GM18870 (cell line): ENCODE results near the gene DDX46.
"Not testable (repeated sequence)": the region's sequence is repeated elsewhere in the genome, so short reads cannot be mapped to it uniquely, and the experiment has no call there.

Experiments
- ATAC-seq: cut with Tn5 transposase; IDR thresholded peaks from one replicate; pipeline ENCODE4 v1.9.1; 2021; ENCODE audit warnings: moderate library complexity; ENCODE audit not compliant: unreplicated experiment

Gene DDX46

DNA sequence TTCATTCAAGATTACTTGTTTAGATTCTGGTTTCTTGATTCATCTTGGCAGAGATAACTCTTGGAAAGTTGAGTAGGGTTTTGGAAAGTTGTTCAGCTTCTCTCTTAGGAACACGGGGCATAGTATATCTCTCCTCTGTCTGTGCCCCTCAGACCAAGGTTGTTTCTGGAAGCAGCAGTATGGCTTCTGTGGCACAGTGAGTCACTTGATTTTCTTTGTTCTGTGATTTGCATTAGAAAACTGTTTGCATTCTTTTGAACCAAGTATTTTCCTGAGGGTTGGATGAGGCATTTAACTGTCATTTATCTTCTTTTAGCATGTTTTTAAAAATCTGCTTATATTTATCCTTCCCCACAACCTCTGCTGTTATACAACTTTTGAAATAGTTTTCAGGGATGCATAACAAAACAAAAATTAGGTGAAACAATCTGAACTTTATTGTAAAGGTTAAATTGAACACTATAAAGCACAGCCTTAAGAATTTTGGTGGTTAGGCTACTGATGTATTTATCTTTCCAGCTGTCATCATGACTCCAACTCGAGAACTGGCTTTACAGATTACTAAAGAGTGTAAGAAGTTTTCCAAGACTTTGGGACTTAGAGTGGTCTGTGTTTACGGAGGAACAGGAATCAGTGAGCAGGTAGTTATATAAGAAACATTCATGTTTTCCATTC, 26.5 kb downstream of the DDX46 start:
- no peak for ATAC-seq

DNA sequence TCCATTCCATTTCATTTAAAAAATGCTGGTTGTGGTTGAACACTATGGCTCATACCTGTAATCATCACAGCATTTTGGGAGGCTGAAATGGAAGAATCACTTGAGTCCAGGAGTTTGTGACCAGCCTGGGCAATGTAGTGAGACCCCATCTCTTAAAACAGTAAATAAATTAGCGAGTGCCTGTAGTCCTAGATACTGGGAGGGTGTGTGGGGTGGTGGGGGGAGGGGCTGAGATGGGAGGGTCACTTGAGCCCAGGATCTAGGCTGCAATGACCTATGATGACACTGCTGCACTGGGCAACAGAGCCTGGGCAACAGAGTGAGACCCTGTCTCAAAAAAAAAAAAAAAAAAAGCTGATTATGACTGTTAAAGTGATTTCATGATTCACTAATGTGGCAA, 29.1 kb downstream of the DDX46 start:
- ATAC-seq = no peak

DNA sequence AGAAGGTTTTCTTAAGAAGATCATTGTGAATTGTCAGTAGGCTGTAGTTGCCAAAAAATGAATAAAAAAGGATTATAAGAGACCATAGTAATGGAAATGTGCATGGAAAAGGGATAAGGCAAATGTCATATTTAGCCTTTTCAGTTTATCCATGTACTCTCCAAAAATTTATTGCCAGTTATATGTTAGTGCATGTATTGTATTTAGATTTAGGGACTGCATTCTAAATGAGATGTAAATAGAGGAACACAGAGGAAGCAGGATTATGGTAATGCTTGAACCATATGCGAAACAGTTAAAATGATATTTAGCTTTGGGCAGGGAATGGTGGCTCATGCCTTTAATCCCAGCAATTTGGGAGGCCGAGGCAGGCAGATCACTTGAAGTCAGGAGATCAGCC, 33.0 kb downstream of the DDX46 start:
- ATAC-seq = no peak

DNA sequence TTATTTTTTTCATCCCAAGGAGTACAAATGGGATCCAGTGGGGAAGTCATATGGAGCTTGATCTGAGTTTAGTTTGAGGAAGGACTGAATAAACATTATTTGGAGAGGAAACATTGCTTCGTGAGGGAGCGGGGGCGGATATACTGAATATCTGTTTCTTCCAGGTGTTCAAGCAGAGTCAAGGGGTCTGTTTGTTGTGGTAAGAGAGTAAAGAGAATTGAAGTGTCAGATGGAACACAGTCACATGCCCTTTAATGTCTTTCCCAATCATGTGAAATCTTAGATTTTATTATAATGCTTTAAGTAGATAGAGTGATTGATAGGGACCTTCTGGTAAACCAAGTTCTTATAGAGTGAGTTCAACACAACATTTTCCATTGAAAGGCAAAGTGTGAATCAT, 33.7 kb downstream of the DDX46 start:
- no peak for ATAC-seq

DNA sequence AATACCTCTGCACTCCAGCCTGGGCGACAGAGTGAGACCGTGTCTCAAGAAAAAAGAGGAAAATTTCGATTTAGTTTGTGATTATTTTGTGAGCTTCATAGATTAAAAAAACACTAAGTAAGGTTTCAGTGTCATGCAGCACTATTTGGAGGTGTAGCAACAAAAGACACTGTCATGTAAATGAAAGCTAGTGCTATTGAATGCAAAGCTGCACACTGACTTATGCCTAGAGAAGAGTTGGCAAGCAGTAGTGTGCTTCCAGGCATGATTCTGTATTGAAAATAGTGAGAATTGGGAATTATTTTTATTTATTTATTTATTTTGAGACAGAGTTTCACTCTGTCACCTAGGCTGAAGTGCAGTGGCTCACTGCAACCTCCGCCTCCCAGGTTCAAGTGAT, 34.5 kb downstream of the DDX46 start:
- no peak for ATAC-seq

- no peak for ATAC-seq
Measured at GRCh38 chr5:134794082-134794481, 35.5 kb downstream of the DDX46 start.

GRCh38 chr5:134794819-134795218, 36.2 kb downstream of the DDX46 start:
- no peak for ATAC-seq

- ATAC-seq = no peak
Measured at GRCh38 chr5:134798468-134798867, 39.9 kb downstream of the DDX46 start.

GRCh38 chr5:134803821-134804220, 45.2 kb downstream of the DDX46 start:
- ATAC-seq = no peak

DNA sequence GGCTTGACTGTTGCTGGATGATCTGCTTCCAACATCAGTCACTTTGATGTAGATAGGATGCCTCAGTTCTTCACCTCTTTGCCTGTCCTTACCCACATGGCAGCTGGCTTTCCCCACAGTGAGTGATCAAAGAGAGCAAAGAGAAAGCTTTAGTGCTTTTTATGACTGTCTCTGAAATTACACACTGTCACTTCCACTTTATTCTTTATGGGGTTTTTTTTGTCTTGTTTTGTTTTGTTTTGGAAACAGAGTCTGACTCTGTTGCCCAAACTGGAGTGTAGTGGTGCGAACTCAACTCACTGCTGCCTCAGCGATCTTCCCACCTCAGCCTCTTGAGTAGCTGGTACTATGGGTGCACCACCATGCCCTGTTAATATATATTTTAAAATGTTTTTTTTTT, 54.8 kb downstream of the DDX46 start:
- ATAC-seq = no peak

DNA sequence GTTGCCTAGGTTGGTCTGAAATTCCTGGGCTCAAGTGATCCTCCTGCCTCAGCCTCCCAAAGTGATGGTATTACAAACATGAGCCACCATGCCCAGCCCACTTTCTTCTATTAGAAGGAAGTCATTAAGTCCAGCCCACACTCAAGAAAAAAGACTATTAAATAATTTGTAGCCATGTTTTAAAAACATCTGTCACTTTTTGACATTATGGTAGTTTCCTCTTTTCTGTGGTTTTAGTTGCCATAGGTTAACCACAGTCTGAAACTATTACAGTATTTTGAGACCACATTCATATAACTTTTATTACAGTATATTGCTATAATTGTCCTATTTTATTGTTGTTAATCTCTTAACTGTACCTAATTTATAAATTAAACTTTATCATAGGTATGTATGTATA, 55.2 kb downstream of the DDX46 start:
- no peak for ATAC-seq

DNA sequence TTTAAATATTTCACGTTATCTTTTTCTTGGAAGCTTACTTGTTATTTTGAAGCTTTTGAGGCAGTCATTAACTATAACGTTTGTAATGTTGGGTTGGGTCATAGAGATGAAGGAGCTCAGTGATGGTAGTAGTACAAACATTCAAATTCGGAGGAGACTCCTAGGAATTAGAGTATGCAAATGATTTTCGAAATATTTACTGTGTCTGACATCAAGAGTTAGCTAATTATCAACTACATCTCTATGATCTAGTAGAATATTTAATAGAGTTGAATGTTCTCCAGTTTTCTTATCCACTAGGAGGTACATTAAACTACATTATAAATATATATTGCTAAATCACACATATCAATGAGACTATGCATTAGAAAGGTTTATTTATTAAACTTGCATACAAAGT, 58.4 kb downstream of the DDX46 start:
- ATAC-seq = no peak

DNA sequence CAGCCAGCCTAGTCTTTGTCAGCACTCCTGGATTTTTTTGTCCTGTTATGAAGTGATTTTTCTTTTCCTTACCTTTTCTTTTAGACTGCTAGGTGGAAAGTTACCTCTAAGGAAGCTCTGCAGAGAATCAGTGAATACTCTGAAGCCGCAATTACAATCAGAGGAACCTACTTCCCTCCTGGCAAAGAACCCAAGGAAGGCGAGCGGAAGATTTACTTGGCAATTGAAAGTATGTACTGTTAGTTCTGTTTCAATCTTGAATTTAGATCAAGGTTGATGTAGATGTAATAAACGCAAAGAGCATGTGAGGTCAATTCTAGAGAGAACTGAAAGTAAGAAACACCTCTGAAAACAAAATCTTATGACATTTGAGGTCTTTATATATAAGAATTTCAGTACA, 60.2 kb downstream of the DDX46 start:
- no peak for ATAC-seq

- ATAC-seq = no peak
Measured at GRCh38 chr5:134819407-134819963, 60.9 kb downstream of the DDX46 start.

DNA sequence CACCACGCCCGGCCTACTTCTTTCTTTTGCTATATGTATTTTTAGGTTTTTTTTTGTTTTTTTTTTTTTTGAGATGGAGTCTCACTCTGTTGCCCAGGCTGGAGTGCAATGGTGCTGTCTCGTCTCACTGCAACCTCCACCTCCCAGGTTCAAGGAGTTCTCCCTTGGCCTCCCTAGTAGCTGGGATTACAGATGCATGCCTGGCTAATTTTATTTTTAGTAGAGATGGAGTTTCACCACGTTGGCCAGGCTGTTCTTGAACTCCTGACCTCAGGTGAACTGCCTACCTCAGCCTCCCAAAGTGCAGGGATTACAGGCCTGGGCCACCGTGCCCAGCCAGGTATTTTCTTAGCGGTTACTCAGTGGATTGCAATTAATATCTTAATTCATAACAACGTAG, 63.3 kb downstream of the DDX46 start:
- no peak for ATAC-seq

- ATAC-seq = no peak
Measured at GRCh38 chr5:134824681-134825080, 66.1 kb downstream of the DDX46 start.

- no peak for ATAC-seq
Measured at GRCh38 chr5:134825212-134825611, 66.6 kb downstream of the DDX46 start.

DNA sequence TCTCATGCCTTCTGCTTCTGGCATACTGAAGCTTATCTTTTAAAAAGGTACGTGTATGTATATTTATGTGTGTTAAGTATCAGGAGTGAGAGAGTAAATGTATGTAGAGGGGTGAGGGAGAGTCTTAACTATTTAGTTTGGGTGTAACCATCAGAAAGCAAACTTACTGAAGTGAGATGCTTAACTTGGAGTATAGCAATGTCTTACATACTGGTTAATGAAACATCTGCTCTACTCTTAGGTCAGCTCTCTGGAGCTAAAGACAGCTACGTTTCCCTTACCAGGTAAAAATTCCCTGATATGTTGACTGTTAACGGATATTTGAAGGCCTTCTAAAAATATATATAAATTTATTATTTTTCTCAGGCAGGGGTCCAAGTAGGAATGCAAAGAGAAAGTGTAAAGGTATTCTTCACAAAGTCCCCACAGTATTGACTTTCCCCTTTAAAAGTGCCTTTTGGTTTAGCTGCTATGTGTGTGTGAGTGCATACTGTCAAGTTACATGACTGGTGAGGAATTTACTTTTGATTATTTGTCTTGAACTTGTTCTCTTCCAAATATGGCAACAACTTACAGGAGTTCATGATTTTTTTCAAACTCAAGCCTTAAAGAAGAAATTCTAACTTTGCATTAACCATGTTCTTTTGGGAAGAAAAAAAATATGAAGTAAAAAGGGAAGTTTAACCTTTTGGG, 74.9 kb downstream of the DDX46 start:
- no peak for ATAC-seq

DNA sequence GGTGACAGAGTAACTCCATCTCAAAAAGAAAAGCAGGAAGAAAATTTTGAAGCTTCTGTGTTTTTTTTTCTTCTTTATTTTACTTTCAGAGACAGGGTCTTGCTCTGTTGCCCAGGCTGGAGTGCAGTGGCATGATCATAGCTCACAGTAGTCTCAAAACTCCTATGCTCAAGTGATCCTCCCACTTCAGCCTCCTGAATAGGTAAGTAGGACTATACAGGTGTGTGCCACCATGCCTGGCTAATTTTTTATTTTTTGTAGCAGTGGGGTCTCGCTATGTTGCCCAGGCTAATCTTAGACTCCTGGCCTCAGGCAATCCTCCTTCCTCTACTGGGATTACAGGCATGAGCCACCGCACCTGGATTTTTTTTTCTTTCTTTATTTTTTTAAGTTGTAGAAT, 77.0 kb downstream of the DDX46 start:
- no peak for ATAC-seq

DNA sequence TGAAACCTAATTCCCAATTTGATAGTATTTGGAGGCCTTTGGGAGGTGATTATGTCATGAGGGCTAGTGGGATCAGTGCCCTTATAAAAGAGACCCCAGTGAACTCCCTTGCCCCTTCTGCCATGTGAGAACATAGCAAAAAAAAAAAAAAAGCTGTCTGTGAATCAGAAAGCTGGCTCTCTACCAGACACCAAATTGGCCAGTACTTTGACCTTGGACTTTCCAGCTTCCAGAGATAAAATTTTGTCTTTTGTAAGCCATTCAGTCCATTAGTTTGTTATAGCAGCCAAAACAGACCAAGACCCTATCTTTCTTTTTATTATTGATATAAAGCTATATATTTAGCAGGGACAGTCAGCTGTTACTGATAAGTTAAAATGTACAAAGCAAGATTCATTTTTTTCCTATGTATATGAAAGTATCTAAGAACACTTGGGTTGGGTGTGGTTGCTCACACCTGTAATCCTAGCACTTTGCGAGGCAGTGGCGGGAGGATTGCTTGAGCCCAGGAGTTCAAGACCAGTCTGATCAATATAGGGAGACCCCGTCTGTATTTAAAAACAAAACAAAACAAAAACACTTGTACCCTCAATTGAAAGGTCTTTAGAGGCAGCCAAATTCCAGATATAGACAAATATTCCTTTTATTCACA, 79.1 kb downstream of the DDX46 start:
- ATAC-seq = no peak

DNA sequence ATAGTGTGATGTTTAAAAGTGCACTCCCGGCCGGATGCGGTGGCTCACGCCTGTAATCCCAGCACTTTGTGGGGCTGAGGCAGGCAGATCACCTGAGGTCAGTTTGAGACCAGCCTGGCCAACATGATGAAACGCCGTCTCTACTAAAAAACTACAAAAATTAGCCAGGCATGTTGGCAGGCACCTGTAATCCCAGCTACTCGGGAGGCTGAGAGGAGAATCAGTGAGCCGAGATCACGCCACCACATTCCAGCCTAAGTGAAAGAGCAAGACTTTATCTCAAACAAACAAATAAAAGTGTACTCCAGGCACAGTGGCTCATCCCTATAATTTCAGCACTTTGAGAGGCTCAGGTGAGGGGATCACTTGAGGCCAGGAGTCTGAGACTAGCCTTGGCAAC, 79.8 kb downstream of the DDX46 start:
- ATAC-seq = not testable (repeated sequence)

DNA sequence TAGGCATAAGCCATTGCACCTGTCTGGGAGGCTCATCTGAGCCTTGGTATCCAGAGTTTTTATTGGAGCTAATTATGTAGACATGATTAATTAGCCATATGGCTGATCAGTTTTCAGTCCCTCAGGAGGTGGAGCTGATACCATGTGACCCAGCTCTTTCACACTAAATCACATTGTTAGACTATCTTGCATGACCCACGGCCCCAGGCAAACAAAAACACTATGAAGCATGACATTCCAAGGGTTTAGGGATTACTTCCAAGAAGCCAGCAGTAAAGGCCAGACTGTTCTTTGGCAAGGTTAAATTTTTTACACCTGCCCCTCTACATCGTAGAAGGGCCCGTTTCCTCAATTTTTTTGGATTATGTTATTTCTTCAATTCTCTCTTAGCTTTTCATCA, 82.2 kb downstream of the DDX46 start:
- ATAC-seq = no peak
